Glomerular visceral epithelial cell (primary cell): ENCODE data around the gene KHDC3L.
"Not testable (repeated sequence)": the region's sequence is repeated elsewhere in the genome, so short reads cannot be mapped to it uniquely, and the experiment has no call there.

Source experiments
- DNase-seq: peaks from one replicate; pipeline ENCODE4 v3.0.0-alpha.2; 2016; ENCODE audit errors: extremely low spot score

KHDC3L gene

DNA sequence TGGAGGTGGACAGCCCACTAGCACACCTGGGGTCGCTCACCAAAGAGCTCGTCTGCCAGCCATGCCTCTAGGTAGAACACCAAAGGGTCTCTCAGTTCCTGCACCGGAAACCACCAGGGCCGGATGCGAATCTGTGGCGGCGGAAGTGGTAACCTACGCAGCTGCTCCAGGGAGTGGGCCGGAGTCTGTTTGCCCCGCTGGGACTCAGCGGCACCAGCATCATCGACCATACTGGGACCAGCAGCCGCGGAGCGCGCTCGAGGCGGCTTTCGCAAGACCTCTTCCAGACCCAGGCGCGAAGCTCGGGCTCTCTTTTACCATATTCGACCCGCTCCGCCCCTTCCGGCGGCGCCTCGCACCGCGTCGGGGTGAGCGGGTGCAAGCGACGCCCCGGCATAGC is 7.1 kb downstream of the KHDC3L start, which contains the start of gene OOEP:
OOEP (minus strand) TSS at position 335 of the 400 bp plus-strand sequence; CDS start at position 230, 105 bp downstream.
- no peak for DNase-seq

- no peak for DNase-seq
Observed at GRCh38 chr6:73371984-73372383, 9.5 kb downstream of the KHDC3L start.

DNA sequence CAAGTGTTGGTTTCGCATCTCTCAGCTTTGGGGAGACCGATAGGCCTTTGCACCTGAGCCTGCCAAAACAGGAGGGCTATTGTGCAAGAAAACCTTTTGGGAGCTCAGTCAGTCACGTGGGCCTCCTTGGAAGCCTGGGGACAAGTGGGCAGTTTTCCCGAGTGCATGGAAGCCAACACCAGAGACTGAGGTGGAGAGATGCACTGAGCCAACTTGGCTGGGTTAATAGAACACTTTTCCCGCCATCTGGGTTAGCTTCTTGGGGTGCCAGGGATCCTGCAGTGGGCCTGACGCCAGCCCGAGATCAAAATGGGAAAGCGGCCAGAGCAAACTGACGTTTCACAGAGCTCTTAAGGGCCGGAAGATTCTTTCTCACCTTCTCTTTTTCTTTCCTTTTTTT is 10.1 kb downstream of the KHDC3L start:
- DNase-seq = no peak

DNA sequence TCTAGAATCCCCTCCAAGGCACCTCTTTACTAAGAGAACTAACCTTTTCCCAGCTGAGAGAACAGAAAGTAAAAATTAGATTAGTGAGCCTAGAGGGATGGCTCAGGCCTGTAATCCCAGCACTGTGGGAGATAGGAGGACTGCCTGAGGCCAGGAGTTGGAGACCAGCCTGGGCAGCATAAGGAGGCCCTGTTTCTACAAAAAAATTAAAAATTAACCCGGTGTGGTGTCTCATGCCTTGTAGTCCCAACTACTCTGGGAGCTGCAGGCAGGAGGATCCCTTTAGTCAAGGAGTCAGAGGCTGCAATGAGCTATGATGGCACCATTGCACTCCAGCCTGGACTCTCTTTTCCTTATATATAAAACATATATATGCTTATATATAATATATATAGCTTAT is 12.8 kb downstream of the KHDC3L start:
- peak; percentile 58 for DNase-seq

GRCh38 chr6:73377225-73377624 is 14.8 kb downstream of the KHDC3L start:
- DNase-seq = no peak

DNA sequence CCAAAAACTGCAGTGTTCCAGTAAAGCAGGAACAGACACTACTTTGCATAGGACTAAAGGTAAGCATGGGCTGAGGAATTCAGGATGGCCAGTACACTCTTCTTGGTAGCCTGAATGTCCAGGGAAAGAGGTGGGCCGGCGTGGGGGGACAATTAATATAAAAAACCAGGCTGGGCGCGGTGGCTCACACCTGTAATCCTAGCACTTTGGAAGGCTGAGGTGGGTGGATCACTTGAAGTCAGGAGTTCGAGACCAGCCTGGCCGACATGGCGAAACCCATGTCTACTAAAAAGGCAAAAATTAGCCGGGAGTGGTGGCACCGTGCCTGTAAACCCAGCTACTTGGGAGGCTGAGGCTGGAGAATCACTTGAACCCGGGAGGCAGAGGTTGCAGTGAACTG is 19.1 kb downstream of the KHDC3L start:
- not testable (repeated sequence) for DNase-seq

DNA sequence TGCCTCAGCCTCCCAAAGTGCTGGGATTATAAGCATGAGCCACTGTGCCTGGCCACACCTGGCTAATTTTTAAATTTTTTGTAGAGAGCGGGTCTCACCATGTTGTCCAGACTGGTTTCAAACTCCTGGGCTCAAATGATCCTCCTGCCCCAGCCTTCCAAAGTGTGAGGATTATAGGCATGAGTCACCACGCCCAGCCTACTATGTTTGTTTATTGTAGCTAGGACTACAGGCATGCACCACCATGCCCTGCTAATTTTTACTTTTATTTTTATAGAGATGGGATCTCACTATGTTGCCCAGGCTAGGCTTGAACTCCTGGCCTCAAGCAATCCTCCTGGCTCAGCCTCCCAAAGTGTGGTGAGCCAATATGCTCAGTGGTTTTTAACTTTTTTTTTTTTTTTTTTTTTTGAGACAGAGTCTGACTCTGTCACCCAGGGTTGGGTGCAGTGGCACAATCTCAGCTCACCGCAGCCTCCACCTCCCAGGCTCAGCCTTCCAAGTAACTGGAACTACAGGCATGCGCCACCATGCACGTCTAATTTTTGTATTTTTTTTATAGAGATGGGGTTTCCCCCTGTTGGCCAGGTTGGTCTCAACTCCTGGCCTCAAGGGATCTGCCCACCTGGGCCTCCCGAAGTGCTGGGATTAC is 20.1 kb downstream of the KHDC3L start:
- DNase-seq = no peak

GRCh38 chr6:73388433-73388799 is 26.0 kb downstream of the KHDC3L start:
- DNase-seq = no peak

DNA sequence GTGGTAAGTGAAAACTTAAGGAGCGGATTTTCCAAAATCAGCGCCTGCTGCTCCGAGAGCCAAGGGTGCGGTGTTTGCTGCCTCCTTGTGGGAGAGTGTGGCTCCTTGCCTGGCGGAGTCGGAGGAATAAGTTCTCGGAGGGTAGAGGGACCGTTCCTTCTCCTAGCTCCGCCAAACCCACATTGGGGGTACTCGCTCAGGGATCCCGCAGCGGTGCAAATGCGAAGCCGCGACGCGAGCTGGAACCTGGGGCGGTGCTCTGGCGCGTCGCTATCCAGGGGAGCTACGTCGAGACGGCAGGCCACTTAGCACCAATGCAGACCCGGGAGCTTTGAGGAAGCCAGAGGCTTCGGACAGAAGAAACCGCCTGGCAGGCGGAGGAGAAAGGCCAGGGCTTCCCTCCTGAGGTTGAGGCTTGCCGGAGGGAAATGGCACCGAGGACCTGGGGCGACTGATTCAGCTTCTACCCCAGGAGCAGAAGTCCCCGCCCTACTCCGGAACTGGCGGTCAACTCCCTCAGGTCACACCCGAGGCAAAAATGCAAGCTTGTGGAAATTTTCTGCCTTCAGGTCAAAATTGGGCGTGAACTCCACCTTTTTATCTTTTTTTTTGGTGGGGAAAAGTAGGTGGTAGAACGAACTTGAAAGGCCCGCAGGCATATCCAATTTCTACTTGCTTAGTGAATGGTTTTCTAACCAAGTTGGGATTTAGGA is 26.5 kb downstream of the KHDC3L start:
- DNase-seq = peak; percentile 64

GRCh38 chr6:73389854-73390253 is 27.4 kb downstream of the KHDC3L start:
- DNase-seq = no peak

DNA sequence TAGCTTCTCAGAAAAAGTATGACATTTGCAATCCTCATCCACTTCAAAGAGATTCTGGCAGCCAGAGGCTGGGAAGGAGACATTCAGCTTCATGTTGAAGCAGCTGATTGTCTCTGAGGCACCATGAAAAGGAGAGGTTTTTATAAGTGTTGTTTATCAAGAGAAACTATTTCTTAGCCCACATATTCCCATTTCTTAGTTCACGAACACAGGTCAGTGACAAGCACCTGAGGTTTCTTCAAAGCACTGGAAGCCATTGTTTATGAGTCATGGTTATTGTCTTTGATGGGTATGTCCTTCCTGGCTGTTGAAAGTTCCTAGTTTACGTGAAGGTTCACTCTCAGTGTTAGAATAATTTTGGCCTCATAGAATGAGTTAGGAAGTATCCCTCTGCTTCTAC is 29.2 kb downstream of the KHDC3L start:
- no peak for DNase-seq

- DNase-seq = not testable (repeated sequence)
Observed at GRCh38 chr6:73392188-73392587, 29.7 kb downstream of the KHDC3L start.

GRCh38 chr6:73393278-73393677 is 30.8 kb downstream of the KHDC3L start:
- DNase-seq = no peak

- DNase-seq = no peak
Observed at GRCh38 chr6:73394577-73395354, 32.3 kb downstream of the KHDC3L start, which contains the start of gene DDX43. Gene DDX43 (plus strand): TSS chr6:73394828. CDS start chr6:73394906, 78 bp downstream.

- no peak for DNase-seq
Observed at GRCh38 chr6:73395875-73396274, 33.4 kb downstream of the KHDC3L start.

DNA sequence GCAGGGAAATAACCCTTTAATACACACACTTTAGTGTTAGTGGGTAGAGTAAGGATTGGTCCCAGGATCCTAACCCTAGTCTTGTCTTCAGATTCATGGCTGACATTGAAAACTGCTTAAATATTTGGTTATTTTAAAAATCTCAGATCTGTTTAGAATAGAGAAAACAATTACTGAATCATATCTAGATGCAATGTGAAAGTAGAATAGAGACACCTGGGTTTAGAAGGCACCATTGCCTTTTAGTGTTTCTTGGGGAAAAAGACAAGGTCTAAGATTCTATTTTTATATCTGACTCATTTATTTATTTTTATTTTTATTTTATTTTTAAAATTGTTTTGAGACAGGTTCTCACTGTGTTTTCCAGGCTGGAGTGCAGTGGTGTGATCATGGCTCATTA is 38.2 kb downstream of the KHDC3L start:
- DNase-seq = no peak

DNA sequence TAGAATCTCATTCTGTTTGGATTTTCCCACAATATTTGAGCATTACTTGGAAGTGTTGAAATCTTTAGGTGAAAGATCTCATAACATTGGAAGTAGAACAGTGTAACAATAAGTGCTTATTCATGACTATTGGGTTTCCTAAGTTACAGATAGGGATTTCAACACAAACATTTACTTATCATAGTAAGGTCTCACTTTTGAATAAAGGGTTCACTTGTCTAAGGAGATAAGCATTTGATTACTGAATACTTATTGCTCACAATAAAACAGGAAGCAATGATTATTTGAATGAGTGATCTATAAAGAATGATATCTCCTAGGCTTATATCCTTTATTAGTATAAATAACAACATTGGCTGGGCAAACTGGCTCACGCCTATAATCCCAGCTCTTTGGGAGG is 46.9 kb downstream of the KHDC3L start:
- DNase-seq = no peak

- DNase-seq = no peak
Observed at GRCh38 chr6:73413102-73413501, 50.6 kb downstream of the KHDC3L start.
